DND-41 (cell line): ENCODE results near the gene TTC33.

Source experiments
- EZH2 ChIP-seq: IDR thresholded peaks from 3 replicates; pipeline ENCODE4 v1.6.1; 2012; ENCODE audit warnings: borderline replicate concordance, low read depth, mild to moderate bottlenecking, moderate library complexity, low read length, inconsistent platforms; ENCODE audit not compliant: severe bottlenecking
- TF ChIP-seq, protein P1 (sequence below): IDR thresholded peaks from 2 replicates; pipeline ENCODE4 v1.5.1; 2012; ENCODE audit warnings: borderline replicate concordance, low read length, moderate library complexity, mild to moderate bottlenecking; ENCODE audit not compliant: poor library complexity, severe bottlenecking; ENCODE audit errors: extremely low read depth

DNA sequence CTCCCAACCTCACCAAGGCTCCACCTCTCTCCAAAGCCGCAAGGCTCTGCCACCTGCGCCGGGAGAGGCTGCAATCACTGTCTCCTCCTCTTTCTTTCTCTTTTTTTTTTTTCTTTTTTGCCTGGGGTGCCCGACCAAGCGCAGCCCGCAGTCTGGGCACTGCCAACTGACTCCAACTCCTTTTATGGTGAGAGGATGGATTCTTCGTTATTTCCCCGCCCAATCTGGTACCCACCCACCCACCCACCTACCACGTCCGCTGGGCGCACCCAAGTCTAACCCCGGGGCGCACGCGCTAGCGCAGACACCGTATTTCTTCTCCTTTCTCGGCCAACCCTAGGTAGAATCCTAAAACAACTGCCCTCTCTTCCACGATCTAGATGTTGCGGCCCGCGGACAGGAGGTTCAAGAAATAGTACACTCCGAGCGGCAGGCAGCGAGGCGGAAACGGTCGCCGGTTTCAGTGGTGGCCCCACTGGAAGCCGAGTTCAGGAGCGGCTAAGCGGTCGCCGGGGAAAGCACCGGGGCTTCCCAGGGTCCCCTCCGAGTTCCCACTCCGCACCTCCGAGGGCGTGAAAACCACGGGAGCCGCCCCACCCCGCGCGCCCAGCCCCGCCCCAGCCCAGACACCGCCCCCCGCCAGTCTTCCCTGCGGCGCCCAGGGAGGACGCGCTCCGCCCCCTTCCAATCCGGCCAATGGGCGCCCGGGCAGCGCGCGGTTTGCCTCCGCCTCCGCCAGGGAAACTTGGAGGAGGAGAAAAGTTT, 76.4 kb downstream of the TTC33 start:
- TF ChIP-seq, protein P1, sequence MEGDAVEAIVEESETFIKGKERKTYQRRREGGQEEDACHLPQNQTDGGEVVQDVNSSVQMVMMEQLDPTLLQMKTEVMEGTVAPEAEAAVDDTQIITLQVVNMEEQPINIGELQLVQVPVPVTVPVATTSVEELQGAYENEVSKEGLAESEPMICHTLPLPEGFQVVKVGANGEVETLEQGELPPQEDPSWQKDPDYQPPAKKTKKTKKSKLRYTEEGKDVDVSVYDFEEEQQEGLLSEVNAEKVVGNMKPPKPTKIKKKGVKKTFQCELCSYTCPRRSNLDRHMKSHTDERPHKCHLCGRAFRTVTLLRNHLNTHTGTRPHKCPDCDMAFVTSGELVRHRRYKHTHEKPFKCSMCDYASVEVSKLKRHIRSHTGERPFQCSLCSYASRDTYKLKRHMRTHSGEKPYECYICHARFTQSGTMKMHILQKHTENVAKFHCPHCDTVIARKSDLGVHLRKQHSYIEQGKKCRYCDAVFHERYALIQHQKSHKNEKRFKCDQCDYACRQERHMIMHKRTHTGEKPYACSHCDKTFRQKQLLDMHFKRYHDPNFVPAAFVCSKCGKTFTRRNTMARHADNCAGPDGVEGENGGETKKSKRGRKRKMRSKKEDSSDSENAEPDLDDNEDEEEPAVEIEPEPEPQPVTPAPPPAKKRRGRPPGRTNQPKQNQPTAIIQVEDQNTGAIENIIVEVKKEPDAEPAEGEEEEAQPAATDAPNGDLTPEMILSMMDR: no peak
- no peak for TF ChIP-seq EZH2
